Measurements from ENCODE around the gene OCA2.

DNA sequence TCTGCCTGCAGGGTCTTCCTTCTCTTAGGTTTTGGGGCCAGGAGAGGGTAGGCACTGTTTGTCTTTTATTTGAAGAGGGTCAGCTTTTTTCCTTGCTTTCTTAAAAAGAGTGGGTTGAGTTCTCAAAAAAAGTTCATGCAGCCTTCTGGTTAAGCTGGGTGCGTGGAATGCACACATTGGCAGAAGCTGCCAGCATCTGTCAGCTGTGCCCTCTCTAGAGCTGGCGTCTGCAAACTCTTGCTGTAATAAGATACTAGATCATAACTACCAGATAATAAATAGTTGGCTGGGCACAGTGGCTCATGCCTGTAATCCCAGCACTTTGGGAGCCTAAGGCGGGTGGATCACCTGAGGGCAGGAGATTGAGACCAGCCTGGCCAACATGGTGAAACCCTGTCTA, 373.4 kb downstream of the OCA2 start:
- TF ChIP-seq CTCF (IDR thresholded peaks at IDR 0.05): no peak
- TF ChIP-seq POLR2A (IDR thresholded peaks at IDR 0.05): no peak
- TF ChIP-seq POLR2AphosphoS5 (IDR thresholded peaks at IDR 0.05): no peak
